ENCODE results near the gene GAREM1.

Gene GAREM1

GRCh38 chr18:32455361-32455760 is 15.3 kb downstream of the GAREM1 start:
- no peak for DNase-seq

- no peak for DNase-seq
Measured at GRCh38 chr18:32454593-32454992, 16.1 kb downstream of the GAREM1 start.

- no peak for DNase-seq
Measured at GRCh38 chr18:32450874-32451273, 19.8 kb downstream of the GAREM1 start.

- no peak for DNase-seq
Measured at GRCh38 chr18:32450026-32450691, 20.5 kb downstream of the GAREM1 start.

GRCh38 chr18:32446780-32447179 is 23.9 kb downstream of the GAREM1 start:
- no peak for DNase-seq

GRCh38 chr18:32445846-32446245 is 24.8 kb downstream of the GAREM1 start:
- DNase-seq = no peak

- no peak for DNase-seq
Measured at GRCh38 chr18:32443706-32444215, 26.9 kb downstream of the GAREM1 start.

- DNase-seq = no peak
Measured at GRCh38 chr18:32443033-32443705, 27.5 kb downstream of the GAREM1 start.

- no peak for DNase-seq
Measured at GRCh38 chr18:32442575-32442974, 28.1 kb downstream of the GAREM1 start.

GRCh38 chr18:32441533-32441932 is 29.1 kb downstream of the GAREM1 start:
- no peak for DNase-seq

- no peak for DNase-seq
Measured at GRCh38 chr18:32440518-32440917, 30.2 kb downstream of the GAREM1 start.

GRCh38 chr18:32439802-32440201 is 30.9 kb downstream of the GAREM1 start:
- no peak for DNase-seq

GRCh38 chr18:32439241-32439640 is 31.4 kb downstream of the GAREM1 start:
- no peak for DNase-seq

GRCh38 chr18:32438173-32438572 is 32.5 kb downstream of the GAREM1 start:
- DNase-seq = no peak

GRCh38 chr18:32437100-32437834 is 33.4 kb downstream of the GAREM1 start:
- no peak for DNase-seq

GRCh38 chr18:32435631-32436500 is 34.8 kb downstream of the GAREM1 start:
- DNase-seq = no peak

GRCh38 chr18:32431753-32432152 is 38.9 kb downstream of the GAREM1 start:
- DNase-seq = no peak

GRCh38 chr18:32429402-32429801 is 41.3 kb downstream of the GAREM1 start:
- no peak for DNase-seq

GRCh38 chr18:32427084-32427900 is 43.4 kb downstream of the GAREM1 start:
- DNase-seq = no peak

- DNase-seq = no peak
Measured at GRCh38 chr18:32425466-32425865, 45.2 kb downstream of the GAREM1 start.

- DNase-seq = no peak
Measured at GRCh38 chr18:32424696-32425095, 46.0 kb downstream of the GAREM1 start.
